A549 (cell line): ENCODE measurements around the gene PROX1.

Experiments
- CEBPB ChIP-seq, 2 experiments: fragments of >200 bp in 1 of 2; sonication (Bioruptor Twin) in 1 of 2; formaldehyde crosslinking in 1 of 2; IDR thresholded peaks; 2 replicates each; pipeline ENCODE4 v1.6.1; 2012 to 2016
- CTCF ChIP-seq: fragments of >200 bp; sonication (Bioruptor Twin); formaldehyde crosslinking; IDR thresholded peaks from 3 replicates; pipeline ENCODE4 v1.5.1; 2016
- EP300 ChIP-seq, 2 experiments: fragments of >200 bp; sonication (Bioruptor Twin); formaldehyde crosslinking; IDR thresholded peaks; 2 replicates in 1 of 2; 3 replicates in 1 of 2; pipeline ENCODE4 v1.6.1; 2016 to 2017
- JUNB ChIP-seq: fragments of >200 bp; sonication (Bioruptor Twin); formaldehyde crosslinking; IDR thresholded peaks from 2 replicates; pipeline ENCODE4 v1.6.1; 2016
- PHF8 ChIP-seq: fragments of 200-600 bp; sonication (generic); IDR thresholded peaks from 2 replicates; pipeline ENCODE4 v1.6.1; 2016; ENCODE audit warnings: low read depth, mild to moderate bottlenecking, antibody characterized with exemption, moderate library complexity, borderline replicate concordance
- RAD21 ChIP-seq, 2 experiments: fragments of >200 bp in 1 of 2; sonication (Bioruptor Twin) in 1 of 2; formaldehyde crosslinking in 1 of 2; IDR thresholded peaks in 1 of 2; conservative IDR thresholded peaks in 1 of 2; 2 replicates in 1 of 2; 3 replicates in 1 of 2; pipeline ENCODE4 v1.6.1; 2012 to 2018; ENCODE audit warnings: inconsistent platforms in 1 of 2
- RCOR1 ChIP-seq: fragments of 150-350 bp; IDR thresholded peaks from 2 replicates; pipeline ENCODE4 v1.6.1; 2014; ENCODE audit warnings: antibody characterized with exemption, low read length, low read depth
- TFCP2L1 ChIP-seq: fragments of 250-450 bp; sonication (Bioruptor Pico); IDR thresholded peaks from 2 replicates; pipeline ENCODE4 v1.5.0; 2021; ENCODE audit warnings: mild to moderate bottlenecking
- TF ChIP-seq, protein P1 (sequence below): fragments of 200-600 bp; sonication (generic); IDR thresholded peaks from 2 replicates; pipeline ENCODE4 v1.6.1; 2016; ENCODE audit warnings: antibody characterized with exemption, mild to moderate bottlenecking, moderate library complexity
- TF ChIP-seq, protein P2 (sequence below): IDR thresholded peaks from 2 replicates; pipeline ENCODE4 v1.6.1; 2012

DNA sequence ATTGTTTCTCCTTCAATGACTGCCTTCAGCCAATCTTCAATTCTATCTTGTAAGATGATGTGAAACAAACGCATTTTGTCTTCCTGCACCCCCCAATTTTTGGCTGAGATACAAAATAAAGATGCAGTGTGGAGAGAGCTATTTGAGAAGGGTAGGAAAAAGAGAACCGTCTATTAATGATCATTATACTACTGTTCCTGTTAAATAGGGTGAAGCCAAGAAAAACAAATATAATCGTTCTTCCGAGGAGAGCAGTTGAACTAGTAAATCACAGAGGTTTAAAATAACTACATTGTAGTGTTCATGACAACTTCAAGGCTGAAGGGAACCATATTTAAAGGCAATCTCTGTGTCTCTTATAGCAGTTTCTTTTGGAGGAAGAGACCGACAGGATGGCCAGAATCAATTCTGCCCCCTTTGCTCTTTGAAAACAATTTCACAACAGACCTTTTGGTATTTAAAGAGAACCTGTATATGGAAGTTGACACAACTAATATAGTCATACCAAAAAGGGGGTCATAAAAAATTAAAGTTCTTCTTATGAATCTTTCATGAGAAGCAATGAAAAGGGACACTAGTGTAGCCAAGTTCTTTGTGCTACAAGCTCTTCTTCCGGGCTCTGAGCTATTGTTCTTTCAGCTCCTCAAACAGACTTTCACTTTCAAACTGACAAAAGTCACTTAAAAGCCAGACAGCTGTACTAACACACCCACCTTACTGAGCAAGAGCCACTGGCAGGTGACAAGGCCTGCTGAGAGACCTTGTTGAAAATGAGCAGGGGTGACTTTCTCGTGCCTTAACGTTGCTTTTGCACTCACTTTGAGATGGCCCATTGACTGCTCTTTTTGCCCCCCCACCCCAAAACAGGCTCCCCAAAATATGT lies 30.9 kb downstream of the PROX1 start:
- TF ChIP-seq CTCF (no peak), RAD21 (conservative IDR thresholded peaks at IDR 0.05 in 1 of 2, IDR thresholded peaks at IDR 0.05 in 1 of 2) (no peak), CEBPB (IDR thresholded peaks at IDR 0.05) (no peak), JUNB (no peak), EP300 (IDR thresholded peaks at IDR 0.05) (no peak), RCOR1 (no peak), TFCP2L1 (CRISPR knock-in tag) (no peak), PHF8 (no peak)
- TF ChIP-seq, protein P1, sequence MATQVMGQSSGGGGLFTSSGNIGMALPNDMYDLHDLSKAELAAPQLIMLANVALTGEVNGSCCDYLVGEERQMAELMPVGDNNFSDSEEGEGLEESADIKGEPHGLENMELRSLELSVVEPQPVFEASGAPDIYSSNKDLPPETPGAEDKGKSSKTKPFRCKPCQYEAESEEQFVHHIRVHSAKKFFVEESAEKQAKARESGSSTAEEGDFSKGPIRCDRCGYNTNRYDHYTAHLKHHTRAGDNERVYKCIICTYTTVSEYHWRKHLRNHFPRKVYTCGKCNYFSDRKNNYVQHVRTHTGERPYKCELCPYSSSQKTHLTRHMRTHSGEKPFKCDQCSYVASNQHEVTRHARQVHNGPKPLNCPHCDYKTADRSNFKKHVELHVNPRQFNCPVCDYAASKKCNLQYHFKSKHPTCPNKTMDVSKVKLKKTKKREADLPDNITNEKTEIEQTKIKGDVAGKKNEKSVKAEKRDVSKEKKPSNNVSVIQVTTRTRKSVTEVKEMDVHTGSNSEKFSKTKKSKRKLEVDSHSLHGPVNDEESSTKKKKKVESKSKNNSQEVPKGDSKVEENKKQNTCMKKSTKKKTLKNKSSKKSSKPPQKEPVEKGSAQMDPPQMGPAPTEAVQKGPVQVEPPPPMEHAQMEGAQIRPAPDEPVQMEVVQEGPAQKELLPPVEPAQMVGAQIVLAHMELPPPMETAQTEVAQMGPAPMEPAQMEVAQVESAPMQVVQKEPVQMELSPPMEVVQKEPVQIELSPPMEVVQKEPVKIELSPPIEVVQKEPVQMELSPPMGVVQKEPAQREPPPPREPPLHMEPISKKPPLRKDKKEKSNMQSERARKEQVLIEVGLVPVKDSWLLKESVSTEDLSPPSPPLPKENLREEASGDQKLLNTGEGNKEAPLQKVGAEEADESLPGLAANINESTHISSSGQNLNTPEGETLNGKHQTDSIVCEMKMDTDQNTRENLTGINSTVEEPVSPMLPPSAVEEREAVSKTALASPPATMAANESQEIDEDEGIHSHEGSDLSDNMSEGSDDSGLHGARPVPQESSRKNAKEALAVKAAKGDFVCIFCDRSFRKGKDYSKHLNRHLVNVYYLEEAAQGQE, result no peak
- TF ChIP-seq, protein P2, sequence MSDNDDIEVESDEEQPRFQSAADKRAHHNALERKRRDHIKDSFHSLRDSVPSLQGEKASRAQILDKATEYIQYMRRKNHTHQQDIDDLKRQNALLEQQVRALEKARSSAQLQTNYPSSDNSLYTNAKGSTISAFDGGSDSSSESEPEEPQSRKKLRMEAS, result no peak
